ENCODE results near the gene KLHL25.

Gene KLHL25

DNA sequence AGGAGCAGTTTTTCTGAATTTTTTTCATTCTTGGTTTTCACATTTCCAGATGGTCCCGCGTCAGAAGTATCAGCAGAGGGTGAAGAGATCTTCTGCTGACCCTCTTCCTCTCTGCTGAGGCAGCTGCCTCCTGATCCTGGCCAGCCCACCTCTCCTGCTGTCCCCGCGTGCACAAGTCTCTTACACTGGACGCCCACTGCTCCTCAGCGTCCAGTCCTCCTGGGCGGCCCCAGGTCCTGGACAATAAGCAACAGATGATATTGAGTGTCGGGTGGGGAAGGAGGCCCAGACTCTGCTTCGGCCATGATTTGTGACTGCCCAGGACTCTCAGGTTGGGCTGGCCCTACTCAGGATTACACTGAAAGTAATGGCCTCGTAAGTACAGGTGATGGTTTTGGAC, 50.1 kb downstream of the KLHL25 start:
- DNase-seq (ENCODE audit: low read depth), result no peak
- TF ChIP-seq, protein P1, sequence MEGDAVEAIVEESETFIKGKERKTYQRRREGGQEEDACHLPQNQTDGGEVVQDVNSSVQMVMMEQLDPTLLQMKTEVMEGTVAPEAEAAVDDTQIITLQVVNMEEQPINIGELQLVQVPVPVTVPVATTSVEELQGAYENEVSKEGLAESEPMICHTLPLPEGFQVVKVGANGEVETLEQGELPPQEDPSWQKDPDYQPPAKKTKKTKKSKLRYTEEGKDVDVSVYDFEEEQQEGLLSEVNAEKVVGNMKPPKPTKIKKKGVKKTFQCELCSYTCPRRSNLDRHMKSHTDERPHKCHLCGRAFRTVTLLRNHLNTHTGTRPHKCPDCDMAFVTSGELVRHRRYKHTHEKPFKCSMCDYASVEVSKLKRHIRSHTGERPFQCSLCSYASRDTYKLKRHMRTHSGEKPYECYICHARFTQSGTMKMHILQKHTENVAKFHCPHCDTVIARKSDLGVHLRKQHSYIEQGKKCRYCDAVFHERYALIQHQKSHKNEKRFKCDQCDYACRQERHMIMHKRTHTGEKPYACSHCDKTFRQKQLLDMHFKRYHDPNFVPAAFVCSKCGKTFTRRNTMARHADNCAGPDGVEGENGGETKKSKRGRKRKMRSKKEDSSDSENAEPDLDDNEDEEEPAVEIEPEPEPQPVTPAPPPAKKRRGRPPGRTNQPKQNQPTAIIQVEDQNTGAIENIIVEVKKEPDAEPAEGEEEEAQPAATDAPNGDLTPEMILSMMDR (IDR thresholded peaks at IDR 0.05; ENCODE audit: control insufficient read depth, insufficient read depth, low read depth, low read length, missing control alignments), result no peak
- no peak overlapping the region for H3K4me3 ChIP-seq (ENCODE audit: control insufficient read depth, low read depth, low read length)

DNA sequence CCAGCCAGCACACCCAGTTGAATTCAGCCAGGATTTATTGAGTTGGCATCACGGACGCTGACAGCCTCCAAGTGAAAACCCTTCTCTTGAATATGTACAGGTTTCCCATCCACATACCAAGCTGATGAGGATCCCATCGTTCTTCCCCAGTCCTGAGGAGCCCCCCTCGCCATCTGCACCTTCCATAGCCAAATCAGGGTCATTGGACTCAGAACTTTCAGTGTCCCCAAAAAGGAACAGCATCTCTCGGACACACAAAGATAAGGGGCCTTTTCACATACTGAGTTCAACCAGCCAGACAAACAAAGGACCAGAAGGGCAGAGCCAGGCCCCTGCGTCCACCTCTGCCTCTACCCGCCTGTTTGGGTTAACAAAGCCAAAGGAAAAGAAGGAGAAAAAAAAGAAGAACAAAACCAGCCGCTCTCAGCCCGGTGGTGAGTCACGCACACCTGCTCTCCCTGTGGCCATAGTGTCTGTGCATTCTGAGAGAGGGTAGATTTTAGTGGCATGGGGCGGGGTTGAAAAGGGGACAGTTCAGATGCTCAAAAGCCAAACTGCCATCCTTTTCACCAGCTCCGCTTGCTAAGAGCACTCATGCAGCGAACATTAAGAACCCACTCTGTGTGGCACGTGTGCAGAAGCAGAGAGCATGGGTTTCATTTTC, 51.2 kb downstream of the KLHL25 start:
- TF ChIP-seq, protein P1 (IDR thresholded peaks at IDR 0.05; ENCODE audit: control insufficient read depth, insufficient read depth, low read depth, low read length, missing control alignments), result no peak
- no peak overlapping the region for H3K4me3 ChIP-seq (ENCODE audit: control insufficient read depth, low read depth, low read length)
- DNase-seq (ENCODE audit: low read depth), result no peak

DNA sequence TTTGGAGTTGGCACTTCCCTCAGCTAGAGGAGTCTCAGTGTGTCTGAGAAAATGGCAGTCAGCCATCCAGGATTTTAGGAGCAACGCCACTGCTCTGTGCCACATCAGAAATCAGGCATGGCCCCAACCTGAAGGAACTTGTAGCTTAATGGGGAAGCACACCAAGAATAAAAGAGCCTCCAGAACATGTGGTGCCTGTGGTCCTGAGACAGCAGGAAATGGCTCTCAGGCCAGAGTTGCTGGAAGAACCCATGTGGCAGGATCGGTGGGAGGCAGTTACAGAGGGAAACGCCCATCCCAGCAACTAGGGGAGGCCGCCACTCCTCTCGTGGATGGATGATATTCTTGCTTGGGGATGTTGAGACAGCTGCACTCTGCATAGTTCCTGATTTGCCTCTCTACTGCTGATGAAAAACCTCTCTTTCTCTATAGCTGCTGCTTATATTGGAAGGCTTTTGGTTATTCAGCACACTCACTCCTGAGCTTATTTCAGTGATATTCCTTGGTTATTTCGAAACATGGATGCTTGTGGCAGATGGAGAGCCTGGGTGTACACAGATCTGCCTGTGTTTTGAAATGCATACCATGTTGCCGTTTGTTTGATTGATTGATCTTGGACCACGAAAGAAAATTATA, 52.4 kb downstream of the KLHL25 start:
- DNase-seq (ENCODE audit: low read depth), result no peak
- H3K4me3 ChIP-seq (ENCODE audit: control insufficient read depth, low read depth, low read length), result no peak overlapping the region
- TF ChIP-seq, protein P1 (IDR thresholded peaks at IDR 0.05; ENCODE audit: control insufficient read depth, insufficient read depth, low read depth, low read length, missing control alignments), result no peak

DNA sequence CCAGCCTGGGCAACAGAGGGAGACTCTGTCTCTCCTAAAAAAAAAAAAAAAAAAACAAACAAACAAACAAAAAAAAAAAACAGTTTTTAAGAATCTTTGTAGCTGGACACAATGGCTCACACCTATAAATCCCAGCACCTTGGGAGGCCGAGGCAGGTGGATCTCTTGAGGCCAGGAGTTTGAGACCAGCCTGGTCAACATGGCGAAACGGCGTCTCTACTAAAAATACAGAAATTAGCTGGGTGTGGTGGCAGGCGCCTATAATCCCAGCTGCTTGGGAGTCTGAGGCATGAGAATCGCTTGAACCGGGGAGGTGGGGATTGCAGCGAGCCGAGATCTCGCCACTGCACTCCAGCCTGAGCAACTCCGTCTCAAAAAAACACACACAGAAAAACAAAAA, 53.1 kb downstream of the KLHL25 start:
- no peak overlapping the region for H3K4me3 ChIP-seq (ENCODE audit: control insufficient read depth, low read depth, low read length)
- TF ChIP-seq, protein P1 (IDR thresholded peaks at IDR 0.05; ENCODE audit: control insufficient read depth, insufficient read depth, low read depth, low read length, missing control alignments), result no peak
- no peak for DNase-seq (ENCODE audit: low read depth)

DNA sequence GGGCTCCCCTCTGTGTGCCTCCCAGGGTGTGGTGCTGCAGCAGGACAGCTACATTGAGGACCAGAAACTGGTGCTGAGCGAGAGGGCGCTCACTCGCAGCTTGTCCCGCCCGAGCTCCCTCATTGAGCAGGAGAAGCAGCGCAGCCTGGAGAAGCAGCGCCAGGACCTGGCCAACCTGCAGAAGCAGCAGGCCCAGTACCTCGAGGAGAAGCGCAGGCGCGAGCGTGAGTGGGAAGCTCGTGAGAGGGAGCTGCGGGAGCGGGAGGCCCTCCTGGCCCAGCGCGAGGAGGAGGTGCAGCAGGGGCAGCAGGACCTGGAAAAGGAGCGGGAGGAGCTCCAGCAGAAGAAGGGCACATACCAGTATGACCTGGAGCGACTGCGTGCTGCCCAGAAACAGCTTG, 53.7 kb downstream of the KLHL25 start:
- no peak for DNase-seq (ENCODE audit: low read depth)
- TF ChIP-seq, protein P1 (IDR thresholded peaks at IDR 0.05; ENCODE audit: control insufficient read depth, insufficient read depth, low read depth, low read length, missing control alignments), result no peak

DNA sequence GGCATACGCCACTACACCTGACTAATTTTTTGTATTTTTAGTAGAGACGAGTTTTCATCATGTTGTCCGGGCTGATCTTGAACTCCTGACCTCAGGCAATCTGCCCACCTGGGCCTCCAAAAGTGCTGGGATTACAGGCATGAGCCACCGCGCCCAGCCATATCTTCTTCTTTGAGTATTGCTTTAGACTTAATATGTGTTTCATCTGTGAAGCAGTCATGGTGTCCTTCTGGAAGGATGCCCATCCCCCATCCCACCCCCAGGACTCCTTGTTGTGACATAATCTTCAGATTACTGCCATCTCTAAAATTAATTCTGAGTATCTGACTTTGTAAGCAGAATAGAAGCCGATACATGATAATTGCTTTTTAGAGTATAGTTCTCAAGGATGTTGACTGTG, 57.7 kb downstream of the KLHL25 start:
- TF ChIP-seq, protein P1 (IDR thresholded peaks at IDR 0.05; ENCODE audit: control insufficient read depth, insufficient read depth, low read depth, low read length, missing control alignments), result no peak
- no peak for DNase-seq (ENCODE audit: low read depth)
- no peak overlapping the region for H3K4me3 ChIP-seq (ENCODE audit: control insufficient read depth, low read depth, low read length)

More for the DNA sequence above, 53.7 kb downstream of the KLHL25 start:
- H3K4me3 ChIP-seq (ENCODE audit: control insufficient read depth, low read depth, low read length), result no peak overlapping the region

All from AG09309 (cell line).